SK-N-MC (cell line): ENCODE measurements around the gene ROCK2.

ENCODE experiments used
- EZH2 ChIP-seq: fragments of 200-600 bp; sonication (generic); IDR thresholded peaks from one replicate; pipeline ENCODE4 v1.6.1; 2017; ENCODE audit warnings: antibody characterized with exemption
- POLR2AphosphoS5 ChIP-seq: IDR thresholded peaks from 2 replicates; pipeline ENCODE4 v1.6.1; 2012; ENCODE audit warnings: mild to moderate bottlenecking, low read depth, low read length, borderline replicate concordance

- TF ChIP-seq POLR2AphosphoS5 (no peak), EZH2 (no peak)
Measured at GRCh38 chr2:11340717-11341116, 3.7 kb downstream of the ROCK2 start.
